ENCODE results near the gene SLC36A3.

- TF ChIP-seq POLR2A (IDR thresholded peaks at IDR 0.05) (no peak), CTCF (IDR thresholded peaks at IDR 0.05) (no peak)
Observed at GRCh38 chr5:151270599-151270998, 33.0 kb downstream of the SLC36A3 start.
